GM19452 (cell line): ENCODE data around the gene CST8.
"Not testable (repeated sequence)": the region's sequence is repeated elsewhere in the genome, so short reads cannot be mapped to it uniquely, and the experiment has no call there.

Experiments
- ATAC-seq: cut with Tn5 transposase; IDR thresholded peaks from one replicate; pipeline ENCODE4 v1.9.1; 2021; ENCODE audit not compliant: unreplicated experiment

The CST8 gene

DNA sequence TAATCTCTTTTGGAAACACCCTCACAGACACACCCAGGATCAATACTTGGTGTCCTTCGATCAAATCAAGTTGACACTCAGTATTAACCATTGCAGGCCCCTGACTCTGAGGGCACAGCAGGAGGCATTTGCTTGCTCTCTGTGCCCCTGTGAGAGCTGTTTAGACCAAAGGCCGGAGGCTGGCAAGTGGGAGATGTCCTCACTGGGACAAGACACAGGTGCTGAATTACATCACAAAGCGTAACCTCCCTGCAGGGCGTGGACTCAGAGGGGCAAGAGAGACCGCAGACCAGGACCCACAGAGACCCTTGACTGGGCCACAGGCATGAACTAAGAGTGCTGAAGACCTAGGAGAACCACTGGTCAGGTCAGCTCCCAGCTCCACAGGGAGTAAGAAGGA lies at the start of gene CST8:
CST8 (plus strand) TSS at position 301 of the 400 bp plus-strand sequence. CDS start 551 bp downstream, outside the sequence.
- ATAC-seq = no peak

- no peak for ATAC-seq
Observed at GRCh38 chr20:23441850-23442313, 49.0 kb upstream of the CST8 start.

DNA sequence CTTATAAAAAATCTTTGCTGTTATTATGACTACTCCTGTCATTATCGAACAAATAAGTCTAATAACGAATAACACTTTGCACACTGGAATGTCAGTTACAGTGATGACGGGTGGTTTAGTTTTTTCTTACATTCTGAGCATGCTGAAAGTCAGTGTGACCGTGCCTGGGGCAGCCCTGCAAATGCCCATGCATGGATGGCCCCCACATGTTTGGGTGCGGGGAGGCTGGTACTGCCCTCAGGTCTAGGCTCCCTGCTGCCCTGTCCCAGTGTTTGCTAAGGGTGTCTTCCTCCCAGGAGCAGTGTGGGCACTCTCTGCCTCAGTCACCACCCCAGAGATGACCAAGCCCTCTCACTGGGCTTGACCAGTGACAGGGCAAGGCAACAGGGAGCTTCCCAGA lies 48.5 kb upstream of the CST8 start:
- no peak for ATAC-seq

GRCh38 chr20:23444859-23445258 lies 46.1 kb upstream of the CST8 start:
- no peak for ATAC-seq

GRCh38 chr20:23445596-23446217 lies 45.2 kb upstream of the CST8 start:
- no peak for ATAC-seq

DNA sequence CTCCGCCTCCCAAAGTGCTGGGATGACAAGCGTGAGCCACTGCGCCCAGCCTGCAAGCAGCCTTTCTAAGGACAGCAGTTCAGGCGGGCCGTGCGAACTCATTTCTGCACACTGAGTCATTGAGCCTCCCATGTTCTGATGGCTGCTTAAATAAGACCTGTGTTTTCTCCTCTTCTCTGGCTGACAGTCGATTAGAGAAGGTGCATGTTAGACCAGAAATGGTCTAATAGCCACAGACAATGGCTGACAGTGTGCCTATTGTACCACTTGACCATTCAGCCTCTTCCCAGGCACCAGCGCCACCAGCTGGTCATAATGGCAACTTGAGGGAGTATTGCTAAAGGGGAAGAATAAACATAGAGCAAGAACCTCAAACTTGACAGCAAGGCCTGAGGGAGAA lies 44.4 kb upstream of the CST8 start:
- ATAC-seq = no peak

DNA sequence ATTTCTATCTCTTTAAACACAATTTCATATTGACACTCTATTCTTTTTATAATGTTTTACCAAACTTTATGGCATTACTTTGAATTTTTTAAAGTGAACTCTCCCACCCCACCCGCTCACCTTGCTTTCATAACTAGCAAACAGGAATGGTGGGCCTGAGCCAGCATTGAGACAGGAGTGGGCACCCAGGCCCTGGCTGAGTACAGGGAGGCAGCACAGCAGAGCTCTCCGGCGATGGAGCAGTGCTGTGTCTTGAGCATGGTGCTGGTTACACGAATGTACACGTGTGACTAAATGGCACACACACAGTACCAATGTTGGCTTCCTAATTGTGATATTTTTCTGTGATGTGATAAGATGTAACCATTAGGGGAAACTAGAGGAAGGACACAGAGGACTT lies 42.8 kb upstream of the CST8 start:
- no peak for ATAC-seq

GRCh38 chr20:23449421-23449820 lies 41.5 kb upstream of the CST8 start:
- ATAC-seq = no peak

GRCh38 chr20:23450877-23451276 lies 40.0 kb upstream of the CST8 start:
- ATAC-seq = no peak

- no peak for ATAC-seq
Observed at GRCh38 chr20:23451956-23452487, 38.9 kb upstream of the CST8 start.

GRCh38 chr20:23452776-23453175 lies 38.1 kb upstream of the CST8 start, which contains the start of gene CST11:
Gene CST11 (minus strand): TSS chr20:23452876. CDS start chr20:23452811, 65 bp downstream.
- no peak for ATAC-seq

DNA sequence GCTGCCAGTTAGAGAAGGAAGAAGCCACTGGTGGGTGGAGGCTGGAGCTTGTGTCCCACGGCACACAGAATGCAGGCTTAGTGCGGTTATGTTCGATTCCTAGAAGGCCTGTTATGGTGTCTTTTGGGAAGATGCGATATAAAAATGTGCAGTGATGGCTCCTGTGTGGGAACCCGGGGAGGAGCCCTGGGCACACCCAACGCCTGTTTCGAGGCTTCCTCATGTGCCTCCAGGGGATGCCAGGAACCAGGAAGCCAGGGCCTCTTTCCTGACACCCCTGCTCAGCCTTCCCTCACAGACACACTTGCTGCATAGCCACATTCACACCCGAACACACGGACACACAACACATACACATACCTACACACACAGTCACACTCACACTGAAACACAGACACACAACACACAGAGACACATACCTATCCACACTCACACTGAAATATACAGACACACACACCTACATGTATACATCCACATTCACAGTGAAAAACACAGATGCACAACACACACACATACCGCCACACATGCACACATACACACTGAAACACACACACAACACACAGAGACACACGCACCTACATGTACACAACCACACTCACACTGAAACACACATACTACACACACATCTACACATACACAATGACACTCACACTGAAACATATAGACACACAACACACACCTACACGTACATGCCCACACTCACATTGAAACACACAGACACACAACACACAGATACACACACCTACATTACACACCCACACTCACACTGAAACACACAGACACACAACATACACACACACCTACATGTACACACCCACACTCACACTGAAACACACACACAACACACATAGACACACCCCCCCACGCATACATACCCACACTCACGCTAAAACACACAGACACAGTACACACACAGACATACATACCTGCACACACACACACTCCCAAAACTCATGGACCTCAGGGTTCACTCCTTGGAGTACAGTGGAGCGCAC lies 37.1 kb upstream of the CST8 start:
- no peak for ATAC-seq

GRCh38 chr20:23454816-23455215 lies 36.1 kb upstream of the CST8 start:
- ATAC-seq = no peak

DNA sequence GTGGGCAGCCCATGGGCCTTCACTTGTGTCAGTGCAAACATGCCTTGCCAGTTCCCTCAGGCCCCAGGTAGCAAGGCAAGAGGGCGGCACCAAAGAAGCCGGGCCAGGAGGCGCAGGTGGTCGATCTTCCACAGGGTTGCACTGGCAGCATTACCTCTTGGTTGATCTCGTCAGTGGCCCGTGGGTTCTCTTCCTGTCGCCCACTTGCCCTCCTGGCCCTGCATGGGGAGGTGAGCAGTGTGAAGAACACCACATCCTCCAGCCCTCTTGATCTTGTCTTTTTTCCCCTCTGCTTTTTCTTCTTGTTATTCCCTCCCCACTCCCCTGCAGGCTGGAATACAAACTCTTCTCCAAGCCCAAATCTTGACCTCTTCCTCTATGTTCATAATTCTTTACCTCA lies 35.3 kb upstream of the CST8 start:
- ATAC-seq = no peak

DNA sequence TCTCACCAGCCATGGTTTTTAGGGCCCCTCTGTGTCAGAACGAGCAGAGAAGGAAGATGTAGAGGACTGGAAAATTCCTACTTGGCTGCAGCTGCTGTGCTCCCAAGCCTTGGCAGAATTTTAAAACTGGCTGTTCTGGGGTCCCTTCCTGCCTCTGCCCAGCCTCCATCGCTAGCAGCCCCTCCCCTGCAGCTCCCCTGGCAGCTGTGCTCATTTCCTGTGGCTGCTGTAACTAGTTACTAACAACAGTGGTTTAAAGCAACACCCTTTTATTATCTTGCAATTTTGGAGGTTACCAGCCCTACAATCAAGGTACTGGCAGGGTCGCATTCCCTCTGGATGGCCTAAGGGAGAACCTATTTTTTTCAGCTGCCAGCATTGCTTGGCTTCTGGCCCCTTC lies 34.5 kb upstream of the CST8 start:
- ATAC-seq = no peak

GRCh38 chr20:23456873-23457272 lies 34.0 kb upstream of the CST8 start:
- no peak for ATAC-seq

DNA sequence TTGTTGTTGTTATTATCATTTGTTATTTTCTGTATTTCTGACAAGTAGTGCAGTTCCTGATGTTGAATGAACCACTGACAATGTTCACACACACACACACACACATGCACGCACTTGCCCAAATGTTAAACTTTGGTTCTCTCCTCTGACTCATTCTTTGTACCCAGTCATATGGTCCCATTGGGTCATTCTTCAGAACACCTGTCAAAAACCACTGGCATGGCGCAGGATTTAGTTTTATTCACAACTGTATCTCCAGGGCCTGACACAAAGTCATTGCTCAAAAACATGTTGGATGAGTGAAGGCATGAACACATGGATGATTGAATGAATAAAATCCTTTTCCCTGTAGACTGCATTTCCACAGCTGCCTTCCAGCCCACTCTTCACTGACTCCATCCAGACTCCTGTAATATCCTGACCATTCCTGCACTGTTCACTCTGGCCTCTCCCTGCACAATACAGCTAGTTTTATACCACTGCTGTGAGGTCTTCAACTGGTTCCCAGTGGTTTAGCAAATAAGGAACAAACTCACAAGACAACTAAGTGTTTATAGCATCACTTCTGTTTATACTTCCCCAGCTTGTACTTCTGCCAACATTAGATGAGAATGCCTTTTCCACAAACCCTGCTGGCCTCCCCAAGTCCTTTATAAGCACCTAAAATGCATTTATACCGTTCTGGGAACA lies 31.3 kb upstream of the CST8 start:
- ATAC-seq = no peak

- no peak for ATAC-seq
Observed at GRCh38 chr20:23461180-23461579, 29.7 kb upstream of the CST8 start.

- not testable (repeated sequence) for ATAC-seq
Observed at GRCh38 chr20:23466961-23467360, 24.0 kb upstream of the CST8 start.

DNA sequence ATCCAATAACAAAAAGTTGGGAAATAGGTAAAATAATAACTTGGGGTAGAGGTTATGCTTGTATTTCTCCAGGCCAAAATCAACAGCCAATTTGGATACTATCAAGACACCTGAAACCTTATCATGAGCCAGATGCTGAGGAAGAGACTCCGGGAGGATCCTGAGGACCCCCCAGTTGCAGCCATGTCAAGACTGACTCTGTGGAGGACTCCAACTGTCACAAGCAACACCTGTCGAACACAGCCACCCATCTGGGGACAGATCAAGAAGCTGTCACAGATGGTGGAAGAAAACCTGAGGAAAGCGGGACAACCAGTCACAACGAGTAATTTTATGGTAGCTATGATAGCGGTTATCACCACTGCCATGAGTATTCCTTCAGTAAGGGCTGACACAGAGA lies 18.6 kb upstream of the CST8 start:
- ATAC-seq = not testable (repeated sequence)

GRCh38 chr20:23473293-23473692 lies 17.6 kb upstream of the CST8 start:
- ATAC-seq = not testable (repeated sequence)
